ENCODE measurements around the gene MIB2.
"Not testable (repeated sequence)": the region's sequence is repeated elsewhere in the genome, so short reads cannot be mapped to it uniquely, and the experiment has no call there.

Gene MIB2

GRCh38 chr1:1628754-1629429, 13.6 kb downstream of the MIB2 start:
- DNase-seq: no peak

- no peak for DNase-seq
Measured at GRCh38 chr1:1629430-1630190, 14.3 kb downstream of the MIB2 start.

GRCh38 chr1:1630191-1630964, 15.1 kb downstream of the MIB2 start:
- peak; percentile 60 for DNase-seq

GRCh38 chr1:1630965-1631781, 15.9 kb downstream of the MIB2 start:
- no peak for DNase-seq

GRCh38 chr1:1631782-1632420, 16.6 kb downstream of the MIB2 start, which contains the start of gene MMP23B:
Gene MMP23B, plus strand, starts transcription at chr1:1632173. Its CDS starts 46 bp downstream, at chr1:1632219.
- DNase-seq: no peak

GRCh38 chr1:1633409-1633808, 18.1 kb downstream of the MIB2 start:
- not testable (repeated sequence) for DNase-seq

GRCh38 chr1:1634613-1635012, 19.3 kb downstream of the MIB2 start:
- DNase-seq: not testable (repeated sequence)

GRCh38 chr1:1636621-1637478, 21.6 kb downstream of the MIB2 start:
- DNase-seq: not testable (repeated sequence)

- not testable (repeated sequence) for DNase-seq
Measured at GRCh38 chr1:1637479-1637875, 22.2 kb downstream of the MIB2 start.

GRCh38 chr1:1638528-1638927, 23.2 kb downstream of the MIB2 start:
- DNase-seq: not testable (repeated sequence)

- not testable (repeated sequence) for DNase-seq
Measured at GRCh38 chr1:1639368-1639767, 24.1 kb downstream of the MIB2 start.

- DNase-seq: not testable (repeated sequence)
Measured at GRCh38 chr1:1640081-1640480, 24.8 kb downstream of the MIB2 start.

- not testable (repeated sequence) for DNase-seq
Measured at GRCh38 chr1:1640711-1641461, 25.6 kb downstream of the MIB2 start.

- not testable (repeated sequence) for DNase-seq
Measured at GRCh38 chr1:1646326-1646725, 31.0 kb downstream of the MIB2 start.

- not testable (repeated sequence) for DNase-seq
Measured at GRCh38 chr1:1647567-1648241, 32.4 kb downstream of the MIB2 start.

- DNase-seq: not testable (repeated sequence)
Measured at GRCh38 chr1:1648265-1648664, 33.0 kb downstream of the MIB2 start.

- DNase-seq: peak; percentile 84
Measured at GRCh38 chr1:1658583-1659549, 43.6 kb downstream of the MIB2 start, which contains the start of gene CDK11B. Gene CDK11B, minus strand, starts transcription at chr1:1659004. Its CDS starts 1,519 bp downstream, at chr1:1657485.

- DNase-seq: not testable (repeated sequence)
Measured at GRCh38 chr1:1662392-1662791, 47.1 kb downstream of the MIB2 start.
